ENCODE measurements around the gene ARHGAP28. TPM values are rescaled to one million over a fixed set of nuclear protein-coding genes. Genes with fewer than 3 reads are reported as not detected.

Gene ARHGAP28
- total and polyA plus RNA-seq, 7 donors = 0.65 to 8.8 (median 3.0) TPM

DNA sequence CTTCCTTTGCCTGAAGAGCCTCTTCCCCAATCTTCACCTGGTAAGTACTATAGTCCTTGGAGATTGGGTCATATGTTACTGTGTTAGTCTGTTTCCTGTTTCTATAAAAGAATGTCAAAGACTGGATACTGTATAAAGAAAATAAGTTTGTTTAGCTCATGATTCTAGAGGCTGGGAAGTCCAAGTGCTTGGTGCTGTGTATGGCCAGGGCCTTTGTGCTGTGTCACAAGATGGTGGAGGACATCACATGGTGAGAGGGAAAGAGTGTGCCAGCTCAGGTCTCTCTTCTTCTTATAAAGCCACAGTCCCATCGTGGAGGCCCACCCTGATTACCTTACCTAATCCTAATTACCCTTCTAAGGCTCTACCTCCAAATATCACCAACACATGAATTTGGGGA lies 20.9 kb downstream of the ARHGAP28 start:
- TF ChIP-seq, protein P1, sequence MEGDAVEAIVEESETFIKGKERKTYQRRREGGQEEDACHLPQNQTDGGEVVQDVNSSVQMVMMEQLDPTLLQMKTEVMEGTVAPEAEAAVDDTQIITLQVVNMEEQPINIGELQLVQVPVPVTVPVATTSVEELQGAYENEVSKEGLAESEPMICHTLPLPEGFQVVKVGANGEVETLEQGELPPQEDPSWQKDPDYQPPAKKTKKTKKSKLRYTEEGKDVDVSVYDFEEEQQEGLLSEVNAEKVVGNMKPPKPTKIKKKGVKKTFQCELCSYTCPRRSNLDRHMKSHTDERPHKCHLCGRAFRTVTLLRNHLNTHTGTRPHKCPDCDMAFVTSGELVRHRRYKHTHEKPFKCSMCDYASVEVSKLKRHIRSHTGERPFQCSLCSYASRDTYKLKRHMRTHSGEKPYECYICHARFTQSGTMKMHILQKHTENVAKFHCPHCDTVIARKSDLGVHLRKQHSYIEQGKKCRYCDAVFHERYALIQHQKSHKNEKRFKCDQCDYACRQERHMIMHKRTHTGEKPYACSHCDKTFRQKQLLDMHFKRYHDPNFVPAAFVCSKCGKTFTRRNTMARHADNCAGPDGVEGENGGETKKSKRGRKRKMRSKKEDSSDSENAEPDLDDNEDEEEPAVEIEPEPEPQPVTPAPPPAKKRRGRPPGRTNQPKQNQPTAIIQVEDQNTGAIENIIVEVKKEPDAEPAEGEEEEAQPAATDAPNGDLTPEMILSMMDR (IDR thresholded peaks at IDR 0.05) = no peak
- H3K27ac ChIP-seq = no peak overlapping the region
- peaks cover 5% of the 10 kb centered on the region for H3K9me3 ChIP-seq
- ATAC-seq (no peak), DNase-seq (no peak)
- no peaks in the 10 kb centered on the region for H3K27me3 ChIP-seq (ENCODE audit: insufficient read depth in 3 of 3, low read length in 2 of 3)
- 80 to 94% (median 88%) methylated on average over 1 of the region's 1 CpG for WGBS, 3 donors
- H3K36me3 ChIP-seq (ENCODE audit: insufficient read depth in 1 of 2, low read depth in 1 of 2) = no peaks in the 10 kb centered on the region
- intact Hi-C loops (cut with DNase I) = loop anchor here in 1 of 2 donors (5.0 kb wide), 1 partner anchor 37 kb away; no protein-coding TSS in a partner anchor
- peaks cover 35% of the 10 kb centered on the region for H3K4me1 ChIP-seq
- no peak overlapping the region for H3K4me3 ChIP-seq

DNA sequence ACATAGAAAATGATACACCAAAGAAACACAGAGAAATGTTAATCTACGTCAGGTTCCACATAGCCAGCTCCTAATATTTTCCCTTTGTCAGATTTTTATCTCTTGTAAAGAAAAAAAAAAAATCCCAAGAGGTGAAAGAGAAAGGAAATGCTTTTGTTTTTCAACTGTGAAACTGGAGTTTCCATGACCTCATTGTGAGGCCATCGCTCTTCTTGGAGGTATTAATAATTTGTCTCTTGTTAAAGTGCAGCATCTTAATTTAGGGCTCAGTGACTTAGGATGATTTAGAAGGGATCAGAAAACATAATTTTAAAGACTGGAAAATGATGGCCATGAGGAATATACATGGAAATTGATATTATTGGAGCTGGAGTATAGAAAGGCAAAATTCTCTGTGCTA lies 21.7 kb downstream of the ARHGAP28 start:
- TF ChIP-seq, protein P1 (IDR thresholded peaks at IDR 0.05) = no peak
- 41 to 56% (median 42%) methylated on average over 2 of the region's 2 CpGs for WGBS, 3 donors
- H3K27ac ChIP-seq = peak overlapping the region; percentile 30
- no peaks in the 10 kb centered on the region for H3K36me3 ChIP-seq (ENCODE audit: insufficient read depth in 1 of 2, low read depth in 1 of 2)
- H3K4me1 ChIP-seq = peaks cover 30% of the 10 kb centered on the region
- H3K4me3 ChIP-seq = no peak overlapping the region
- peaks cover 5% of the 10 kb centered on the region for H3K9me3 ChIP-seq
- ATAC-seq (no peak), DNase-seq (no peak)
- intact Hi-C loops (cut with DNase I) = loop anchor here in 1 of 2 donors (5.0 kb wide), 1 partner anchor 36 kb away; no protein-coding TSS in a partner anchor
- H3K27me3 ChIP-seq (ENCODE audit: insufficient read depth in 3 of 3, low read length in 2 of 3) = no peaks in the 10 kb centered on the region

DNA sequence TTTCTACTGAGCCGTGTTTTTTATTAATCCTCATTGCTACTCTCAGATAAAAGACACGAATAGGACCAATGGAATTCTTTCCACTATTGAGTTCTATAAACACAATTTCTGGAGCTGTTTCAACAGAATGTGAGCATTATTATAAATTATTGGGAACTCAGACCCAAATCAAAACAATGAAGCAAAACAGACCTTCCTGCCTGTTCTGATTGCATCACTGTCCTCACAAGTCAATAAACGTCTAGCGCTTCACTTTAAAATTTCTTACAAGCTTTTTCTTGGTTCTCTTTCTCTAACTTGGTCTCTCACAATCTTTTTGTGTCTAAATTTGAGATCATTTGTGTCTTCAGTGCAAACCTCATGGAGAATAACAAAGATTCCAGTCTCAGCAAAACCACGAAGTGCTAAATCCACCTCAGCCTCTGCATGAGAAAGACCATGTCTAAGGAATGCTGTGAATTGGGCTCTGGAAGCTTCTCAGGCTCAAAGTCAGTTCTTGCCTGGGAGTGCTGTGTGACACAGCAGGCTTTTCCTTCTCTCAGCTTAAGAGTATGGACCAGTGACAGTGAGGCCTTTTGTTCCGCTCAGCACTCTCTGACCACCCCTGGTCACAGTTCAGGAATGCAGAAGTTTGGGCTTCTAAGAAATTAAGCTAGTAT lies 22.8 kb downstream of the ARHGAP28 start:
- Histone ChIP-seq H3K9me3 (peaks cover 5% of the 10 kb centered on the region), H3K27ac (peak overlapping the region; percentile 4), H3K27me3 (ENCODE audit: insufficient read depth in 3 of 3, low read length in 2 of 3) (no peaks in the 10 kb centered on the region), H3K4me3 (peak overlapping the region; percentile 4), H3K36me3 (ENCODE audit: insufficient read depth in 1 of 2, low read depth in 1 of 2) (no peaks in the 10 kb centered on the region), H3K4me1 (peaks cover 19% of the 10 kb centered on the region)
- TF ChIP-seq, protein P1 (IDR thresholded peaks at IDR 0.05) = no peak
- 30 to 55% (median 30%) methylated on average over 6 of the region's 6 CpGs for WGBS, 3 donors
- ATAC-seq (peak in 1 of 4 donors; percentile 18), DNase-seq (no peak)
- intact Hi-C loops (cut with DNase I) = loop anchor here in 1 of 2 donors (5.0 kb wide), 1 partner anchor 35 kb away; no protein-coding TSS in a partner anchor

DNA sequence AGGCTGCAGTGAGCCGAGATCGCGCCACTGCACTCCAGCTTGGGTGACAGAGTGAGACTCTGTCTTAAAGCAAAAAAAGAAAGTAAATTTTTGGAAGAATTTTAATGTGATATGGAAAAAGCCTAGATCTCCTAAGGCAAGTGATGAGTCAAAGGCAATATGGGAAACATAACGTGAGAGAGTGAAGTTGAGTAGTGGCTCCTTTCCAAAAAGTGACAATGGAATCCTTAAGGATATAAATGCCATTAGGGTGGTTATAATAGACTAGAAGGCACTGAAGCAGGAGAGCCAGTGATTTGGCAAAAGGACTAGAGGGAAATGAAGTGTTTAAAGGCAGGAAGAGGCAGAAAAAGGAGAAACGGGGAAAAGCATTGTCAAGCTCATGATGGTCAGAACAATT lies 25.6 kb downstream of the ARHGAP28 start:
- DNase-seq (no peak), ATAC-seq (no peak)
- H3K36me3 ChIP-seq (ENCODE audit: insufficient read depth in 1 of 2, low read depth in 1 of 2) = no peaks in the 10 kb centered on the region
- peaks cover 5% of the 10 kb centered on the region for H3K9me3 ChIP-seq
- H3K4me3 ChIP-seq = no peak overlapping the region
- TF ChIP-seq, protein P1 (IDR thresholded peaks at IDR 0.05) = no peak
- H3K27ac ChIP-seq = no peak overlapping the region
- 81 to 92% (median 86%) methylated on average over 5 of the region's 5 CpGs for WGBS, 3 donors
- peaks cover 11% of the 10 kb centered on the region for H3K4me1 ChIP-seq
- intact Hi-C loops (cut with DNase I) = no loop called here
- no peaks in the 10 kb centered on the region for H3K27me3 ChIP-seq (ENCODE audit: insufficient read depth in 3 of 3, low read length in 2 of 3)

Data from psoas muscle (tissue), 8 donors.